GM21515 (cell line): ENCODE data around the gene LSM14B.
"Not testable (repeated sequence)": the region's sequence is repeated elsewhere in the genome, so short reads cannot be mapped to it uniquely, and the experiment has no call there.

Source experiments
- ATAC-seq: cut with Tn5 transposase; IDR thresholded peaks from one replicate; pipeline ENCODE4 v1.9.1; 2021; ENCODE audit not compliant: unreplicated experiment

Gene LSM14B

GRCh38 chr20:62121776-62122653 lies at the start of gene LSM14B:
TSS of gene LSM14B (plus strand) at chr20:62122475. CDS start at chr20:62122667, 192 bp downstream.
- peak; percentile 76 for ATAC-seq

DNA sequence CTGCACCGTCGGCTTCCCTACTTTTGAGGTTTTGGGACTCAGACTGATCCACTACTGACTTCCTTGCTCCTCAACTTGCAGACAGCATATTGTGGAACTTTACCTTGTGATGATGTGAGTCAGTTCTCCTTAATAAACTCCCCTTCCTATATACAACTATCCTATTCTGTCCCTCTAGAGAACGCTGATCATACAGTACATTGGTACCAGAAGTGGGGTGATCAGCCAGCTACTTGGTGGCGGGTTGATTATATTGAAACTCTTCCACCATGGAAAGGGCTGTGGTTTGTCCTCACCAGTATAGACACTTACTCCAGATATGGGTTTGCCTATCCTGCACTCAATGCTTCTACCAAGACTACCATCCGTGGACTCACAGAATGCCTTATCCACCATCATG lies 49.0 kb upstream of the LSM14B start:
- no peak for ATAC-seq

GRCh38 chr20:62079166-62079565 lies 43.1 kb upstream of the LSM14B start:
- no peak for ATAC-seq

DNA sequence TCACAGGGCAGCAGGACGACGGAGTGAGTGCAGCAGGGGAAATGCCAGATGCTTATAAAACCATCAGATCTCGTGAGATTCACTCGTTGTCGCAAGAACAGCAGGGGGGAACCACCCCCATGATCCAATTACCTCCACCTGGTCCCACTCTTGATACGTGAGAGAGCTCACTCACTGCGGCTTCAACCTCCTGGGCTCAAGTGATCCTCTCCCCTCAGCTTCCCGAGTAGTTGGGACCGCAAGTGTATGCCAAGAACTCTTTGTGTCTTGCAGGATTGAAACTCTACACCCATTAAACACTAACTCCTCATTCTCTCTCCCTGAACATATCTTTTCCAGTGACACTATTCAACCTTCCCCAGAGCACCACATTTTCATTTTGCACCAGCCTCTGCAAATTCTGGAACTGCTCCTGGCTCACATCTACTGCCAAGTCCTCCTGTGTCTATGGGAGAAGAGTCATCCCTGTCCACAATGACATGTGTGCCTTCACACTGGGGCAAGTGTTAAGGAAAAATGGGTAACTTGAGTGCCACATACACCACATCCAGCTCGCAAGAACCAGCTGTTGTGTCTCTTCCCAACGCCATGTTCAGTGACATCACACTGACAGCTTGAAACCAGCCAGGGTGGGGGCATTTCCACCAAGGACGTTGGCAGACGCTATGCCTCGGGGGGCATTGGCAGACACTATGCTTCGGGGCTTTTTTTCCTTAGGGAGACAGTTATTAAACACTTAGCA lies 41.9 kb upstream of the LSM14B start:
- no peak for ATAC-seq

DNA sequence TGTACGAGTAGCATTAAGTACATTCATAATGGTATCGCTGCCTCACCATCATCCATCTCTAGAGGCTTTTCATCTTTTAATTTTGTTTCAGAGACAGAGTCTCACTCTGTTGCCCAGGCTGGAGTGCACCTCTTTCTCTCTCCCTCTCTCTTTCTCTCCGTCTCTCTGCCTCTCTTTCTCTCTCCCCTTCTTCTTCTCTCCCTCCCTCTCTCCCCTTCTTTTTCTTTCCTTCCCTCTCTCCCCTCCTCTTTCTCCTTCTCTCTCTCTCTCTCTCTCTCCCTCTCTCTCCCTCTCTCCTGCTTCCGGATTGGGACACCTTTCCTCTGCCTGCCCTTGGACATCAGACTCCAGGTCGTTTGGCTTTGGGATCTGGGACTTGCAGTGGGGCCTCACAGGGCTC lies 39.0 kb upstream of the LSM14B start:
- no peak for ATAC-seq

DNA sequence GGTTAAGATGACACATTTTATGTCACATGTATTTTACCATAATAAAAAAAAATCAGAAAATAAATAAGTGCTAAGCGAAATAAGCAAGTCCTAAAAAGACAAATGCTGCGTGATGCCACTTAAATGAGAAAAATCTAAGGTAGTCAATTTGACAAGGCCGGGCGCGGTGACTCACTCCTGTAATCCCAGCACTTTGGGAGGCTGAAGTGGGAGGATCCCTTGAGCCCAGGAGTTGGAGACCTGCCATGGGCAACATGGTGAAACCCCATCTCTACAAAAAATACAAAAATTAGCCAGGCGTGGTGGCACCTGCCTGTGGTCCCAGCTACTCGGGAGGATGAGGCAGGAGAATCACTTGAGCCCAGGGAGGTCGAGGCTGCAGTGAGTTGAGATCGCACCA lies 38.1 kb upstream of the LSM14B start:
- not testable (repeated sequence) for ATAC-seq

GRCh38 chr20:62085206-62085605 lies 37.1 kb upstream of the LSM14B start:
- ATAC-seq: no peak

DNA sequence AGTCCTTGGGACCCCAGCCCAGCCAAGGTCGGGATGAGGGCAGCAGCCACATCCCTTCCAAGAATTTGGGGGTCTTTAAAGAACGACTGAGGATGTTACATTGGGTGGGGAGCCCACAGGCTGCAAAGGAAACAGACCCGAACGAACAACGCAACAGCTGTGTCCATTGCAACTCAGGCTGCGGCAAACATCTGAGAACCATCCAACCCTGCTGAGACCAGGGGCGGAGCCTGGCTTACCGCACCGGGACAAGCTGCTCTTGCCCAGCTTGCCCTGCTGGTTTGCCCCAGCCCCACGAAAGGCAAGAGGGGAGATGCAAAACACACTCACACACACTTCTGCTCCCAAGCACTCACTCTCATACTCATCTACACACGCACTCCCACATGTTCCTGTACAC lies 35.0 kb upstream of the LSM14B start:
- ATAC-seq: no peak

GRCh38 chr20:62087632-62088031 lies 34.6 kb upstream of the LSM14B start:
- ATAC-seq: no peak

- no peak for ATAC-seq
Measured at GRCh38 chr20:62088258-62089127, 33.8 kb upstream of the LSM14B start.

DNA sequence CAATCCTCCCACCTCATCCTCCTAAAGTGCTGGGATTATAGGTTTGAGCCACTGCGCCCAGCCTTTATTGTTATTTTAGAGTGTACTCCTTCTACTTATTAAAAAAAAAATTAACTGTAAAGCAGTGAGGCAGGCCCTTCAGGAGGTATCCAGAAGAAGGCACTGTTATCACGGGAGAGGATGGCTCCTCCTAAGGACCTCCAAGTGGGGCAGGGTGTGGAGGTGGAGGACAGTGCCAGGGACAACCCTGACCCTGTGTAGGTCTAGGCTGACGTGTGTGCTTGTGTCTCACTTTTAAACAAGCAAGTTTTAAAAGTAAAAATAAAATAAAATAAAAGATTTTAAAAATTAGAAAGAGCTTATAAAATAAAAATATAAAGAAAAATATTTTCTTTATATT lies 32.9 kb upstream of the LSM14B start:
- no peak for ATAC-seq

DNA sequence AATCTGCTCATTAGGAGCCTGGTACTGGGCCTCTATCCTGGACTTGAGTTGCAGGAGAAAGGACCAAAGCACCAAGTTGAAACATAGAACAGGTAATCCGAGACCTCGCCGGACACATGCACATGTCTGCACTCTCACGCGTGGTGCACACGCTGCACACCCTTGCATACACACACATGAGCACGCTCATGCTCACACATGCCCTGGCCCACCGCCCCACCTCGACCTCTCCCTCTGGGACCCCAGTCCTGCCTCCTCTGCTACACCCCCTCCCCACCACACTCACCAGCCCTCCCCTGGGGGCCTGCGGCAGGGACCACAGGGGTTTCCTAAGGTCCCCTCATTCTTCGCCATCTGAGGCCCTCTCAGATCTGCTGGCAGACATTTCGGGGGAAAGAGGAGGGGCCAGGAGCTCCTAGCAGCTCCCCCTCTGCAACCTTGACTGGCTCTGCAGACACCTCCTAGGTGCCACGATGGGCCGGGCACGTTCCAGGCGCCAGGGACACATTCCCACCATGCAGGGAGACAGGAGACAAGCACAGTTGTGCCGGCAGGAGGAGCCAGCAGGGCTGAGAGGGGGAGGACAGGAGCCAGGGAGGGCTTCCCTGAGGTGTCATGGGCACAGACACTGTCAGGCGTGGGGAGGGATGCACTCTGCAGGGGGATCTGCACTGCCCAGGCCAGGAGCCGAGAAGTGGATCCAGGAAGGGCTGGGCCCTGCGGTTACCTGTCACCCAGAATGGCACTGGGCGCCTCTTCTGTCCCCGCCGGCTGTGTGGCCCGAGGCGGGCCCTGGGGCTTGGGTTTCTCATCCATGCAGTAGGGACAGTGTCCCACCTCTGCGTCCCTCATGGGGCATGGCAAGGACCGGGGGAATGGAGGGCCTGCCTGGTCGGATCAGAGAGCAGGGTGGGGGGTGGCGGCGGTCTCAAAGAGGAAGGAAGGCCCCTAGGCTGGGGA lies 25.6 kb upstream of the LSM14B start:
- no peak for ATAC-seq

- no peak for ATAC-seq
Measured at GRCh38 chr20:62097881-62098407, 24.3 kb upstream of the LSM14B start.

GRCh38 chr20:62101078-62101477 lies 21.2 kb upstream of the LSM14B start:
- ATAC-seq: no peak

DNA sequence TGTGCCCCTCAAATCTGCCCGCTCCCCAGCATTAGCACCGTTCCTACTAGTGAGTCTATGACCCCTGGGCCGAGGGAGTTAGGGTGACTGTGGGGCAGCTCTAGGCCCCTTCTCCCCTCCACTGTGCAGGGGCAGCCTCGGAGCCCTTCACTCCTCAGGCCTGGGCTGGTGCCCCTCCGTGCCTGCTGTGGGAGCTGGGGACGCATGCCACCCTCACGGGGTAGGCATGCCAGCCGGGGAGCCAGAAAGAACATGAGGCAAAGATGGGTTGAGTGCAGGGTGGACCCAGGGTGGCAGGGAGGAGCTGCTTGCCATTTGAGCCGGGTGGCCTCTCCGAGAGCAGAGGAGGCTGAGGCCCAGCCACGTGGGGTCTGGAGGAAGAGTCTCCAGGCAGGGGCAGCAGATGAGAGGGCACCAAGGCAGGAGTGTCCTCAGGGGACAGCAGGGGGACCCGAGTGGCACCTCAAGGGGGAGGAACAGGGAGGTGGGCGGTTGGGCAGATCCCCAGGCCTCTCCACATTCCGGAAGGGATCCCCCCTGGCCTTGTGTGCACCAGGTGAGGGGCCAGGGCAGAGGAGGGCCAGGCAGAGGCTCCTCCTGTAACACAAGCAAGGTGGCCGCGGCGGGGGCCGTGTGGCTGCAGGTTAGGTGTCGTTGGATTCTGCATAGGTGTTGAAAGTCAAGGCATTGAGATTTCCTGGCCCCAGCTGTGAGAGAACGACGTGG lies 18.6 kb upstream of the LSM14B start:
- no peak for ATAC-seq

DNA sequence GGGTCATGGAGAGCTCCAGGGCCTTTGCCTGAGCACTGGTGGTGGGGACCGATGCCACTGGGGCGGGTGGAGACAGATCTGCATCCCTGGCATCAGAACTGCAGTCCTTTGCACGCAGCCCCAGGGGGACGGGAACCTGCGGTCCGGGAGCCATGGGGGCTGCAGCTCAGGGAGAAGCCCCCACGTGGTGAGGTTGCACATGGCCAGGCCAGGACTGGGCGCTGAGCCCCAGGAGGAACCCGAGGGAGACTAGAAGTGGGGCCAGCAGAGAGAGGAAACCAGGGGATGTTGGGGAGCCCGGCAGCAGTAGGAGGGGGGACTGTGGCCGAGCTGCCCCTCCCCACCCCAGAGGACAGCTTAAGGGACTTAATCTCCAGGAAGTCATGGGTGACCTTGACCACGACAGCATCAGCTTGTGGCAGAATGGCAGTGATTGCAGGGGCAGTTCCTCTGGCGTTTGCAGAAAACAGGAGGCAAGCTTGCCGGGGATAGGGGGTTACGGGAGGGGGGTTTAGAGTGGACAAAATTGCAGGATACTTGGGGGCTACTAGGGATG lies 18.0 kb upstream of the LSM14B start:
- no peak for ATAC-seq

GRCh38 chr20:62104791-62105345 lies 17.4 kb upstream of the LSM14B start:
- ATAC-seq: no peak

- no peak for ATAC-seq
Measured at GRCh38 chr20:62105592-62105991, 16.7 kb upstream of the LSM14B start.

GRCh38 chr20:62111148-62111547 lies 11.1 kb upstream of the LSM14B start:
- ATAC-seq: no peak
